Liver (tissue), 9 donors: Measurements from ENCODE around the gene ZKSCAN5. TPM values are rescaled to one million over a fixed set of nuclear protein-coding genes. Genes with fewer than 3 reads are reported as not detected.
A peak's percentile ranks its signal among the peaks of the same experiment; 100 is the strongest.

Experiments used
- DNase-seq: peaks from one replicate; pipeline ENCODE4 v3.0.0-alpha.2; 2017; ENCODE audit warnings: low spot score
- H3K27ac ChIP-seq, 2 donors: one replicate each; pipeline ENCODE4 v1.7.0; 2013; ENCODE audit warnings: inconsistent platforms in 2 of 2, low read length in 2 of 2, control low read depth in 1 of 2, low read depth in 1 of 2, mild to moderate bottlenecking in 1 of 2
- H3K27me3 ChIP-seq, 4 donors: one replicate each; pipeline versions ENCODE4 v1.6.1 to v1.7.0; 2013; ENCODE audit warnings: low read length in 3 of 4, inconsistent platforms in 1 of 4, mild to moderate bottlenecking in 1 of 4, moderate library complexity in 1 of 4; ENCODE audit not compliant: control insufficient read depth in 4 of 4, insufficient read depth in 4 of 4
- H3K36me3 ChIP-seq, 4 donors: one replicate each; pipeline versions ENCODE4 v1.6.1 to v1.7.0; 2013; ENCODE audit warnings: low read length in 3 of 4, mild to moderate bottlenecking in 3 of 4, low read depth in 1 of 4, moderate library complexity in 1 of 4; ENCODE audit not compliant: control insufficient read depth in 4 of 4, insufficient read depth in 3 of 4
- H3K4me1 ChIP-seq, 4 donors: one replicate each; pipeline versions ENCODE4 v1.6.1 to v1.7.0; 2013; ENCODE audit warnings: low read length in 3 of 4, mild to moderate bottlenecking in 3 of 4, moderate library complexity in 1 of 4; ENCODE audit not compliant: control insufficient read depth in 4 of 4, insufficient read depth in 4 of 4
- H3K4me3 ChIP-seq, 3 donors: one replicate each; pipeline versions ENCODE4 v1.6.1 to v1.7.0; 2013; ENCODE audit warnings: low read length in 3 of 3, control low read depth in 1 of 3, low read depth in 1 of 3, mild to moderate bottlenecking in 1 of 3
- H3K9ac ChIP-seq, 2 donors: one replicate each; pipeline ENCODE4 v1.7.0; 2013; ENCODE audit warnings: low read length in 2 of 2, mild to moderate bottlenecking in 2 of 2, moderate library complexity in 2 of 2, control low read depth in 1 of 2, low read depth in 1 of 2
- H3K9me3 ChIP-seq, 4 donors: one replicate each; pipeline versions ENCODE4 v1.6.1 to v1.7.0; 2013; ENCODE audit warnings: low read length in 3 of 4; ENCODE audit not compliant: control insufficient read depth in 4 of 4
- CTCF ChIP-seq: fragments of 150-350 bp; IDR thresholded peaks from 2 replicates; pipeline ENCODE4 v1.5.1; 2017; ENCODE audit warnings: improper control_type of control experiment, low read depth, low read length; ENCODE audit not compliant: missing input control
- FOXA2 ChIP-seq: IDR thresholded peaks from 2 replicates; pipeline ENCODE4 v1.6.1; 2016; ENCODE audit warnings: antibody characterized with exemption
- GABPA ChIP-seq, 2 donors: IDR thresholded peaks in 1 of 2; conservative IDR thresholded peaks in 1 of 2; 2 replicates each; pipeline ENCODE4 v1.6.1; 2016; ENCODE audit warnings: antibody characterized with exemption in 2 of 2, mild to moderate bottlenecking in 1 of 2, moderate library complexity in 1 of 2
- HNF4G ChIP-seq: IDR thresholded peaks from 2 replicates; pipeline ENCODE4 v1.6.1; 2016; ENCODE audit warnings: antibody characterized with exemption
- JUND ChIP-seq, 2 donors: IDR thresholded peaks; 2 replicates each; pipeline ENCODE4 v1.6.1; 2016; ENCODE audit warnings: antibody characterized with exemption in 2 of 2
- RAD21 ChIP-seq, 2 donors: IDR thresholded peaks; 2 replicates each; pipeline ENCODE4 v1.6.1; 2016; ENCODE audit warnings: antibody characterized with exemption in 2 of 2, mild to moderate bottlenecking in 2 of 2
- SP1 ChIP-seq: IDR thresholded peaks from 2 replicates; pipeline ENCODE4 v1.6.1; 2018; ENCODE audit warnings: antibody characterized with exemption, mild to moderate bottlenecking
- TAF1 ChIP-seq: conservative IDR thresholded peaks from 2 replicates; pipeline ENCODE4 v1.6.1; 2016; ENCODE audit warnings: antibody characterized with exemption, mild to moderate bottlenecking
- WGBS: extraction: QIAGEN DNeasy Blood & Tissue Kit; methylation state at CpG from one replicate; pipeline ENCODE4 v1.1.7; 2013; 5-methylcytosine and 5-hydroxymethylcytosine counted together
- polyA plus RNA-seq, 2 donors: library from polyadenylated mRNA; stranded (reverse) in 1 of 2; unstranded in 1 of 2; fragments of 200-250 nt in 1 of 2; fragments of >200 nt in 1 of 2; fragmentation: Nextera tagmentation in 1 of 2; extraction: Ambion mirVana in 1 of 2; gene quantifications; one replicate each; pipeline versions ENCODE4 v1.2.1 to v1.2.3, GENCODE V29; 2013 to 2015
- total RNA-seq, 2 donors: library from RNA; depleted of rRNA; stranded (reverse); fragments of >200 nt; gene quantifications; one replicate each; pipeline ENCODE4 v1.2.3, GENCODE V29; 2014
- TF ChIP-seq, protein P1 (sequence below): IDR thresholded peaks from 2 replicates; pipeline ENCODE4 v1.6.1; 2016; ENCODE audit warnings: antibody characterized with exemption
- donor health status: healthy.
- donor health status: healthy.
- donor health status: healthy.
- donor health status: healthy.
- donor health status: healthy.

Gene ZKSCAN5
- total and polyA plus RNA-seq, 4 donors: 1.7 to 5.4 (median 3.4) TPM

DNA sequence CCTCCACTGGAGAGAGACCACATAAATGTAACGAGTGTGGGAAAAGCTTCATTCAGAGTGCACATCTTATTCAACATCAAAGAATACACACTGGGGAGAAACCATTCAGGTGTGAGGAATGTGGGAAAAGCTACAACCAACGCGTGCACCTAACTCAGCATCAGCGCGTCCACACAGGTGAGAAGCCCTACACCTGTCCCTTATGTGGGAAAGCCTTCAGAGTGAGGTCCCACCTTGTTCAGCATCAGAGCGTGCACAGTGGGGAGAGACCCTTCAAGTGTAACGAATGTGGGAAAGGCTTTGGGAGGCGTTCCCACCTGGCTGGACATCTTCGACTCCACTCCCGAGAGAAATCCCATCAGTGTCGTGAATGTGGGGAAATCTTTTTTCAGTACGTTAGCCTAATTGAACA, 26.9 kb downstream of the ZKSCAN5 start:
- Histone ChIP-seq H3K4me3 (peak overlapping the region in 2 of 3 donors; percentile 65 to 77), H3K36me3 (peaks cover 13 to 49% (median 43%) of the 10 kb centered on the region in 4 donors), H3K27me3 (no peaks in the 10 kb centered on the region), H3K9me3 (peaks cover 43 to 47% (median 44%) of the 10 kb centered on the region in 4 donors), H3K4me1 (no peaks in the 10 kb centered on the region), H3K9ac (no peak overlapping the region), H3K27ac (no peak overlapping the region)
- no peak for DNase-seq
- no peak for TF ChIP-seq HNF4G
- no peak for TF ChIP-seq JUND (IDR thresholded peaks at IDR 0.05)
- TF ChIP-seq SP1: no peak
- no peak for TF ChIP-seq FOXA2
- WGBS: 98% methylated on average over 12 of the region's 12 CpGs

- Histone ChIP-seq H3K27me3 (no peaks in the 10 kb centered on the region), H3K4me1 (no peaks in the 10 kb centered on the region), H3K27ac (no peak overlapping the region), H3K9ac (no peak overlapping the region), H3K36me3 (peaks cover 3 to 20% (median 18%) of the 10 kb centered on the region in 4 donors), H3K9me3 (peaks cover 39 to 46% (median 42%) of the 10 kb centered on the region in 4 donors), H3K4me3 (no peak overlapping the region)
- TF ChIP-seq GABPA (IDR thresholded peaks at IDR 0.05 in 1 of 2, conservative IDR thresholded peaks at IDR 0.05 in 1 of 2): no peak
- TF ChIP-seq HNF4G: no peak
- no peak for TF ChIP-seq TAF1
- DNase-seq: no peak
- 94% methylated on average over 2 of the region's 2 CpGs for WGBS
Measured at GRCh38 chr7:99535667-99536066, 31.2 kb downstream of the ZKSCAN5 start.

- Histone ChIP-seq H3K36me3 (peaks cover 0 to 3% (median 0%) of the 10 kb centered on the region in 4 donors), H3K9me3 (peaks cover 15 to 34% (median 24%) of the 10 kb centered on the region in 4 donors), H3K9ac (no peak overlapping the region), H3K4me3 (no peak overlapping the region), H3K27me3 (no peaks in the 10 kb centered on the region), H3K27ac (no peak overlapping the region), H3K4me1 (no peaks in the 10 kb centered on the region)
- DNase-seq: no peak
- 75% methylated on average over 7 of the region's 7 CpGs for WGBS
- TF ChIP-seq, protein P1, sequence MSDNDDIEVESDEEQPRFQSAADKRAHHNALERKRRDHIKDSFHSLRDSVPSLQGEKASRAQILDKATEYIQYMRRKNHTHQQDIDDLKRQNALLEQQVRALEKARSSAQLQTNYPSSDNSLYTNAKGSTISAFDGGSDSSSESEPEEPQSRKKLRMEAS: no peak
- no peak for TF ChIP-seq RAD21 (IDR thresholded peaks at IDR 0.05)
- no peak for TF ChIP-seq CTCF
Measured at GRCh38 chr7:99539213-99539811, 34.9 kb downstream of the ZKSCAN5 start.

- Histone ChIP-seq H3K36me3 (peaks cover 0 to 3% (median 0%) of the 10 kb centered on the region in 4 donors), H3K9me3 (peaks cover 13 to 27% (median 22%) of the 10 kb centered on the region in 4 donors), H3K4me3 (peak overlapping the region in 2 of 3 donors; percentile 22 to 49), H3K27ac (no peak overlapping the region), H3K4me1 (no peaks in the 10 kb centered on the region), H3K9ac (no peak overlapping the region), H3K27me3 (no peaks in the 10 kb centered on the region)
- WGBS: 88% methylated on average over 5 of the region's 5 CpGs
- no peak for TF ChIP-seq GABPA (IDR thresholded peaks at IDR 0.05 in 1 of 2, conservative IDR thresholded peaks at IDR 0.05 in 1 of 2)
- no peak for DNase-seq
Measured at GRCh38 chr7:99540542-99540941, 36.1 kb downstream of the ZKSCAN5 start.
